GM18951 (cell line): ENCODE measurements around the gene ITGB7.
A peak's percentile ranks its signal among the peaks of the same experiment; 100 is the strongest.

Experiments
- POLR2A ChIP-seq: IDR thresholded peaks from 4 replicates; pipeline ENCODE4 v1.6.1; 2011; ENCODE audit warnings: mild to moderate bottlenecking; ENCODE audit not compliant: insufficient read length, insufficient read depth; ENCODE audit errors: extremely low read depth
- in situ Hi-C: fragments of 300-500 bp; cut with MboI; formaldehyde crosslinking; loops from one replicate; pipeline ENCODE4 v1.12.0; 2022; ENCODE audit warnings: low sequenced_read_pairs, mixed read lengths, inconsistent platforms; ENCODE audit not compliant: unreplicated experiment

The ITGB7 gene

DNA sequence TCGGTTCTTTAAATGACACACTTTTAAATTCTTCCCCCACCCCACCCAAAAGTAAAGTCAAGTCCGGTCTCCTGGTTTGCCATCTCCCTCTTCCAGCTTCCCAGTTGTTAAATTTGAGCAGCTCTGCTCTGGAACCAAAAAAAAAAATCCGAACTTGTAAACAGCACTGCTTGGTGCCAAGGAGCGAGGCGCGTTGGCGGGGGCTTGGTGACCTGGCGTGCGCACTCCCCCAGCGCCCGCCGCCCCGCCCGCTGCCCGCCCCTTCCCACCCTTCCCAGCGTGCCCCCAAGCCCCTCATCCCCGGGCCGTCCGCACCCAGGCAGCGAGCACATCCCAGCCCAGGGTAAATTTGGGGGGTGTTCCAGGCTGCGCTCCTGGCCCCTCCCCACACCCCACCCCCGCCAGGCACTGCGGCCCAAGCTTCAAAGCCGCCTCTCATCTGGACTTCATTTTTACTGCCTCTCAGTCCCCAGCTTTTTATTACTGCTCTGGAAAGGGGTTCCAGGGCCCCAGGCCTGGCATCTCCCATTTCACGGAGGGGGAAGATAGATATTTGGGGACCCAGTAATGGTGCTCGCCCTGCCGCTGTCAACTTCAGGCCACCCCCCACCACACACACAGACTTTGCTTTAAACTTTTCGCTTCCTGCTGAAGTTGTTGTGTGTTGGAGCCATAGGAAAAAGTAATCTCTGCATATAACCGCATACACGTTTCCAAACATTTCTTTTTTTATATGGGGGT, 11.7 kb upstream of the ITGB7 start:
- TF ChIP-seq POLR2A, result no peak
- in situ Hi-C loops, result loop anchor here (10.0 kb wide), 1 partner anchor 76 kb away; the partner anchor contains the start of genes MYG1 and PFDN5

DNA sequence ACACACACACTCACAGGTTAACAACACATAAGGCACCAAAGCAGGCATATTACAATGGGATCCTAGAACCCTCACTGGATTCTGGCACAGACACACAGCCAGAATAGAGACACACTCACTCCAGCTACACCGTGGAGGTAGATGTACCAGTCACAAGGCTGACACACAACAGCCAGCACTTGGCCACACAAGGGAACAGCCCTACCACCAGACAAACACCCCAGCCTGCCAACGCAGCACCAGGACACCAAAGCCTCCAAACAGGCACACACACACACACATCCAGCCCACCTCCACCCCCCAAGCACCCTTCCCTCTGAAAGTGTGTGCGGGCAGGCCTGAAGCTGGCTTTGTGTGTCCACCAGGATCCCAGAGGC, 10.9 kb upstream of the ITGB7 start:
- in situ Hi-C loops, result loop anchor here (10.0 kb wide), 1 partner anchor 77 kb away; the partner anchor contains the start of genes MYG1 and PFDN5
- no peak for TF ChIP-seq POLR2A

DNA sequence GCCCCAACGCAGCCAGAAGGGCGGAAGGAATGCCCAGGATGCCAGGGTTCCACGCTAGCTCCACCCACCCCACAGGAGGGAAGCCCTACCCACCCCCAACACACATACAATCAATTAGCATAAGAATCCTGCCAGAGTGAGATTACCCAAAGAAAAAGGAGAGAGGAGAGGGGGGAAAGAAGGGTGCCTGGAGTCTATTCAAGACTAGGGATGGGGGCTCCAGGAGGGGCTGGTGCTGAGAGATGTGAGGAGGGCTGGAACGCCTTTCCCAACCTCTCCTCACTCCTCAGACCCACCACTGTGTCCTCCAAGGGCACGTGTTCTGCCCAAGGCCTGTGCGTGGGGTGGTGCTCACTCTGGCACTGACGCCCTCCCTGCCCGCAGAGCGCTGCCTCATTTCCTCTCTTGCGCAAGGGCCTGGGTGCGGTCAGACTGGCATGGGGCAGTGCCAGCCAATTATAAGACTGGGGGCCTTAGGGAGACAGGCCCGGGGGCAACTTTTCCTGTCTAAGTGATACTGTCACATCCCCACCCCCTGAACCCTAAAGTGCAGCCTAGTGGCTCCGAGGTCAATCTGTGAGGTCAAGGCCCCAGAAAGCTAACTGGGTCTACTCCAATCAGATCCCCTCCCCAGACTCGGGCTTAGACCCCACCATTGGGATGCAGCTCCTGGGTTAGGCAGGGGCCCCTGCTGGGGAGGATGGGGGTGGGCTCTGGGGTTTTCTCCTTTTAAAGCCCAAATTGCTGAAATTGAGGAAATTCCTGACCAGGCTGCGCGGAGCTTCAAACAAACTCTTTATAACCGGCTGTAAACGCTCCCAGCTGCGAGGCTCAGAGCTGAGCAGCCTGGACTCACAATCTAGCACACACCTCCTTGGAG, 10.2 kb upstream of the ITGB7 start:
- in situ Hi-C loops, result loop anchor here (10.0 kb wide), 1 partner anchor 78 kb away; the partner anchor contains the start of genes MYG1 and PFDN5
- TF ChIP-seq POLR2A, result no peak

DNA sequence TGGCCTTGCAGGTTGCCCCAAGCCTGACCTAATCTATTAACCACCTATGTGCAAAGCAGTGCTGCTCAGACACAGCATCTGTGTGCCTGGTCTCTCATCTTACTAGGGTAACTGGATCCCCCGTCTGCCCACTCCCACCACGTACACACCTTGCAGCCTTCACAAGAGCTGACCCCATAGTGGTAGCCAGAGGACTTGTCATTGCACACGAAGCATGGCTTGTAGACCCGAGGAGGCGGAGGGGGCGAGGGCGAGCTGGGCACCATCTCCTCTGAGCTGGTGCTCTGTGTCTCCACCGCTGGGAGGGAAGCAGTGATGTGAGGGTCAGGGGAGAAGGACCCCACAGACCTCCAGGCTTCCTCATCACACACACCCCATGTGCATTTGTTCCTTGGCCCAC, 8.4 kb upstream of the ITGB7 start:
- in situ Hi-C loops, result loop anchor here (10.0 kb wide), 1 partner anchor 79 kb away; the partner anchor contains the start of genes MYG1 and PFDN5

DNA sequence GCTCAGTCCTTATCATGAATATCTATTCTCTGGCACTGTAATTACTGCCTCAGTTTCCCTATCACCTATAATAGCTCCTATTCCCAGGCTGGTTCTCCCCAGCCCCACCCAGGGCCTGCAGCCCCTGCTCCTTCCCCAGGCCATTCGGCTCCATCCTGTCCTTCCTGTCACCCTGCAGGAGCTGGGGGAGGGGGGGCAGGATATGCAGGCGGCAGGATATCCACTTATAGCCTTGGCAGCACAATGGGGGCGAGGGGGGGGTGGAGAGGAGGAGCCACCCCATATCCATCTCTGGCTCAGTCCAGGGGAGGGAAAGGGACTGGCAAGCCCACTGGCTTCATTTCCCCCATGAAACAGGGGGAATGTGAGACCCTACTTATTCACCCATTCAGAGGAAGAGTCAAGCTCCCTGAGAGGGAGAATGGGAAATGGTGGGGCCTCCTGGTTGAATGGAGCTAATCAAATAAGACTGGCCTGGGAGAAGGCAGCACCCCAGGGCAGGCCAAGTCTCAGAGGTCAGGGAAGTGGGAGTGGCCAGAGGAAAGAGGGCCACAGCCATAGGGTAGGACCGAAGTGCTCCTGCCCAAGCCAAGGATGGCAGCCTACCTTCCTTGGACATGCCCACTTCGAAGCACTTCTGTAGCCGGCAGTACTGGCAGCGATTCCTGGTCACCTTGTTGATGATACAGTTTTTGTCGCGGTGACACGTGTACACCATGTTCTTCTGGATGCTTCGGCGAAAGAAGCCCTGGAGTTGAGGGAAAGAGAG, 7.8 kb upstream of the ITGB7 start:
- no peak for TF ChIP-seq POLR2A
- in situ Hi-C loops, result loop anchor here (10.0 kb wide), 1 partner anchor 80 kb away; the partner anchor contains the start of genes MYG1 and PFDN5

More for the DNA sequence above, 8.4 kb upstream of the ITGB7 start:
- no peak for TF ChIP-seq POLR2A

DNA sequence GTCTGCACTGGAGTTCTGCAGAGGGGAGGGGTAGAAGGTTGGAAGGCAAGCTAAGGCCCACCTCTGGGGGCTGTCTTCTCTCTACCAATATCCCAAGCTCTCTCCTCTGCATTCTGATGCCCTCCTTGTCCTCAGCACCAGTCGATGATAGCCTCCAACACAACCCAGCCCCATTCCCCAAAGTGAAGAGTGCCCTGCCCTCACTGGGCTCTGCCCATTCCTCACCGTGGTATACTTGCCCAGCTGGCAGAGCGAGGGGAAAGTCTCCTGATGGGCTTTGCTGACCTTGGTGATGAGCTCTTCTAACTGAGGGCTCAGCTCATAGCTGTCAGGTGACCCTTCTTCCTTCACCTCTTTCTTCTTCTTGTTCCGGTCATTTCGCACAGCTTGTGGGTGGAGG, 7.2 kb upstream of the ITGB7 start:
- no peak for TF ChIP-seq POLR2A
- in situ Hi-C loops, result loop anchor here (10.0 kb wide), 1 partner anchor 81 kb away; the partner anchor contains the start of genes MYG1 and PFDN5

DNA sequence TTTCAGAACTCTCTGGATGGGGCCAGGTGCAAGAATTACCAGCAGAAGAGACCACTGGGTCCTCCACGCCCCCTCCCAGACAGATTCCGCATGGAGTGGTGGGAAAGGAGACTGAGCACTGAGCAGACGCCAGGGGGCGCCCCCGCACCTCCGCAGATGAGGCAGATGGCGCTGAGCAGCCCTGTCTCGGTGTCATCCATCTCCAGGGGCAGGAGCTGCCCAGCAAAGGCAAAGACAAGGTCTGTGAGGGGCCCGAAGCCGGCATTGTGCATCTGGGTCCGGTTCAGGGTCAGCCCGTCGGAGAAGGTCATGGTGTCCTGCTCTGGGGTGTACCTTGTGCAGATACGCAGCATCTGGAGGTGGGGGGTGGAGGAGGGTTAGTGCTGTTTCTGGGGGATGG, 6.3 kb upstream of the ITGB7 start:
- in situ Hi-C loops, result loop anchor here (10.0 kb wide), 1 partner anchor 81 kb away; the partner anchor contains the start of genes MYG1 and PFDN5
- TF ChIP-seq POLR2A, result no peak

DNA sequence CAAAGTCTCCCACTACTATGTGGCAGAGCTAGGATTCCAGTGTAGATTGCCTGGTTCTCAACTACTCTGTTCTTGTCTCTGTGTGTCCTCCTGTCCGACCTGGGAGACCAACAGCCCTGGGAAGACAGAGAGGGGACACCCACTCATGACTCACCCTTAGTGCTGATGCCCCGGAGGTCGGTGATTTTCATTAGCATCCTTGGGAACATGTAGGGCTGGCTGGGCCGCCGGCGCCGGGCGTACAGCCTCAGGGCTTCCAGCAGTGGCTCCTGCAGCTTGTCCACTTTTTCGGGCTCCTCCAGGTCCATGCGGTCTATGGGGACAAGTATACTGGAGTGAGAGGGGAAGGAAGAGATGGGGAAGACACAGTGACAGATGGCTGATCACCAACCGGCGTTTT, 5.9 kb upstream of the ITGB7 start:
- no peak for TF ChIP-seq POLR2A
- in situ Hi-C loops, result loop anchor here (10.0 kb wide), 1 partner anchor 82 kb away; the partner anchor contains the start of genes MYG1 and PFDN5

DNA sequence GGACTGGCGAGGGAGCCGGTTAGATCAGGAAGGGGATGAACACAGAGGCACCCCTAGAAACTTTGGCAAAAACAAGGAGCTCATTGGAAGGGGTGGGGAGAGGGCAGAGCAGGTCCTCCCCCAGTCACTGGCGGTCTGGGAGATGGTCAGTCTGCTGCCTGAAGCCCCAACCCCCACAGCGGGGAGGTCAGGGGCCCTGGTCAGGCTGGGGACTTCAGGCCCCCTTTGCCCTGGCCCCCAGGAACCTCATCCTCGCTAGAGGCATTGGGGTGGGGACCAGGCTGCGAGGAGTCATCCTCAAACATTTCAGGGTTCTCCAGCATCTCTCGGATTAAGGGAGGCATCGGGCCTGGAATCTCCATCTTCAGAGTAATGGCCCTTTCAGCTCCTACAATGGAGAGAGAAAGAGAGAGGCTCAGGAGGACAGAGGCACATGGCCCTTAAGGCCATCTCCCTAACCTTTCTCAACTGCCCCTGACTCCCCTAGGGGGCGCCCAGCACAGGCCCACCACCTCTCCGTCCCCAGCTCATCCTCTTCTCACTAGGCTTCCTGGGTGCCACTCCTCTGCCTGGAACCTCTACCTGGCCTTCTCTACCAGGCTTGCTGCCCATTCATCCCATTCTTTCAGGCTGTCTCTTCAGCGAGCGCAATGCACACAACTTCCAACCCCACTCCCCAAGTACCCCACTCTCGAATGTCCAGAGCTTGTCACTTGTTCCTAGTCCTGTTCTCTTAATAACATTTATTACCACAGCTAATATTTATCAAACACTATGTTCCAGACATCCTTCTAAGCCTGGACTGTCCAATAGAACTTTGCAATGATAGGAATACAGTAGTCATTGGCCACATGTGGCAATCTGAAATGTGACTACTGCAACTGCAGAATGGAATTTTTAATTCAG, 4.7 kb upstream of the ITGB7 start:
- no peak for TF ChIP-seq POLR2A
- in situ Hi-C loops, result loop anchor here (10.0 kb wide), 1 partner anchor 83 kb away; the partner anchor contains the start of genes MYG1 and PFDN5

DNA sequence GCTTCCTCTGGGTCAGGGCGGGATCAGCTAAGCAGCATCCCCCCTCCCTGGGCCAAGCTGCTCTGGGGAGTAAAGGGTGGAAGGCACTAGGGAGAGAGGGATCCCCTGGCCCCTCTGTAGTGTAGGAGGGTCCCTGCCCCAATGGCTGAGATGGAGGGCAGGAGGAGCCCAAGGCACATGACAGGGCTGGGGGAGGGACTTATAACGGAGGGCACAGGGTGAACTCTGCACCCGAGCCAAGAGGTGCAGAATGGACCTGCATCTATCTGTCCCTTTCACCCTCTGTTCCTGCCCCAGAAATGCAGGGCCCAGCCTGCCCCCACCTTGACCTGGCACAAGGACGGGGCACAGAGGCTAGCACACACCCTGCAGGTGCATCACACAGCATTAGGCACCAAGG, 3.8 kb upstream of the ITGB7 start:
- TF ChIP-seq POLR2A, result no peak
- in situ Hi-C loops, result loop anchor here (10.0 kb wide), 1 partner anchor 84 kb away; the partner anchor contains the start of genes MYG1 and PFDN5

DNA sequence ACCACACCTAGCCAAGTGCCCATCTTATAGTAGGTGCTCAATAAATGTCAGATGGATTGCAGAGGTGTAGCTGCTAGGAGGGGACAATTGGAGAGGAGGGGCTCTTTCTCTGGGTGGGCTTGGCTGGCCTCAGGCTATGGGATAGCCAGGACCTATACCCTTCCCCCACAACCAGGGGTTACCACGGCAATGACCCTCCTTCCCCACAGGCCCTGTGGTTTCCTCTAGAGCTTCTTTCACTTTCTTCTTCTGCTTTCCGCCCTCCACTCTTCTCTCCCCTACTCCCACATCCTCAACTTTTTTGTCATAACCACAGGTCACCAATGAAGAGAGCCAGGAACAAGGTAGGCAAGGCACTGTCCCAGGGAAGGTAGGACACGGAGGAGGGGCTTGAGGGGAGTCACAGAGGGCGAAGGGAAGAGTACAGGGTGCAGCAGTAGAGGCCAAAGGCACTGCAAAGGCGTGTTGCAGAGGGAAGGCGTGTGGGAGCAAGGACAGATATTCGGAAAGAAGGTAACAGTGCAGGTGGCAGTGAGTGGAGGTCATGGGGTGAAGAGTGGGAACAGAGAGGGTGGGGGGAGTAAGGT, 1.9 kb upstream of the ITGB7 start:
- in situ Hi-C loops, result no loop called here
- peak; percentile 55 for TF ChIP-seq POLR2A
